NCI-H2081 treated with DMSO at 0.1 percent for 48 hours (cell line): ENCODE results near the gene SERPINA1.
"Not testable (repeated sequence)": the region's sequence is repeated elsewhere in the genome, so short reads cannot be mapped to it uniquely, and the experiment has no call there.

Experiments
- DNase-seq: peaks from one replicate; lab custom pipeline; 2025; lab: John Stamatoyannopoulos, UW

SERPINA1 gene

GRCh38 chr14:94346065-94346786 is 42.2 kb downstream of the SERPINA1 start:
- DNase-seq = not testable (repeated sequence)

- DNase-seq = no peak
Measured at GRCh38 chr14:94345344-94346064, 42.9 kb downstream of the SERPINA1 start.

DNA sequence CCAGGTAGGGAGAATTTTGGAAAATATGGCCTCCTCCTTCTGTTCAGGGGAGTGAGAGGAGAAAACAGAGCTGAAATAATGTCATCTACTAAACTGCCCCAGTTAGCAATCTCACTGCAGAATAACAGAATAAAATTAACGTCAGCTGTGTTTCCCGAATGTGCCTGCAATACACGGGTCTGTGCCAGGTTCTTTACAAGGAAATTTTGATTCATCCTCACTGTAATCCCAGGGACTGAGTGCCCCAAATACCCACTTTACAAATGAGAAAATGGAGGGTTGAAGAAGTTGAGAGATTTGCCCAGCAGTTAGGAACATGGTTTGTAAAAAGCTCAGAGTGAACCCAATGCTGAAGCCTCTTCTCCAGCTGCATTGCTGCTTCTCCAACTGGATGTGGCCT is 44.0 kb downstream of the SERPINA1 start:
- no peak for DNase-seq

DNA sequence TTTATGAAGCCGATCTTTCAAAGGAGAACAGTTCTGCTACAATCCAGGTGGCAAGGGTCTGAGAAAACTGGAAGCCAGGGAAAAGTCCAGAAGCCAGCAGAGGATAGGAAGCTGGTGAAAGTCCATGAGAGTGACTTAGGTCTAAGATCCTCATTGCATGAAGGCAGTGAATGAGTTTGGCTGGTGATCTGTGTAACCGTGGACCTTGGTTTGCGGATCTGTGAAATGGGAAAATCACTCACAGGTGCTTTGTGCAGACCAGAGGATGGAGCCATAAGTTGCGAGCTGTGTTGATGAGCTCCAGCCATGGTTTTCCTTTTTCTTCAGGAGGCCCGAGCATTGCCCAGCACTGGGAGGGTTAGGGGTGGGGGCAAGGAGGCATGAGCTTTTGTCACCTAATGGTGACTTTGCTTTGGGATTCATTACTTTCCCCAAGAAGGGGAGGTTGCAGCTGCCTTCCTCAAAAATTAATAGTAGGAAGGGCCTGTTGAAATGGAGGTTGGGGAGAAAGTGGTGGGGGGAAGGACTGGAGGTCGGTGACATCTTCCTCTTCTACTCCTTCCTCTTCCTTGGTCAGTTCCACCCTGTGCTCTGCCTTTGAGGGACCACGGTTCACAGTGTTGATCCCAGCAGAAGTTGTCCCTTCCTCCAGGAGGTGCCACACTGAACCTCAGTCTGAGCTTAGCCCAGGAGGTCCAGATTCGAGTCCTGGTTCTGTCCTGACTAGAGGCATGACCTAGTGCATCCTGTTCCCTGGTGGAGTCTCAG is 45.0 kb downstream of the SERPINA1 start:
- no peak for DNase-seq

DNA sequence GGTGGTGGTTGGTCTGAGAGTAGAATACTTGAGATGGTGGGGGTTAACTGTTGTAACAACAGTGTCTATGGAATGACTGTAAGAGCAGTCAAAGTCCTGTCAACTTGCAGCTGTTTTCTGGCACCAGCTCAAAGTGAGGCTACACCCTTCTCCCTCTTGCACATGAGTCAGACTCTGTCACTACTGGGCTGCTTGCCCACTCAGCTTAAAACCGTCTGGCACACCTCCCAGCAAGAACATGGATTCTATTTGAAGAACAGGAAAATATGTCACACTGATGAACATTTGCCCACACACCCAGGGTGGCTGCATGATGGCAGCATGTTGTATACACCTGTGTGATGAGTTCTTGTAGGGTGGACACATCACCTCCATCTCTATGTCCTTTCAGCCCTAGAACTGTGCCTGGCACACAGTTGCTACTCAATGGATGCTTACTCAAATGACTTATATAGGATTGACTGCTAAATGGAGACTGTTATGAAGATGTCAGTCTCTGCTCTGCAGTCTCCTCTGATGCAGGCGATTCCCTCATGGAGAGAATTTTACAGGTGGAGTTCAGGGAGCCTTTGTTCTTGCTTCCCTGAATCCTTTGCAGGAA is 46.0 kb downstream of the SERPINA1 start:
- DNase-seq = no peak

DNA sequence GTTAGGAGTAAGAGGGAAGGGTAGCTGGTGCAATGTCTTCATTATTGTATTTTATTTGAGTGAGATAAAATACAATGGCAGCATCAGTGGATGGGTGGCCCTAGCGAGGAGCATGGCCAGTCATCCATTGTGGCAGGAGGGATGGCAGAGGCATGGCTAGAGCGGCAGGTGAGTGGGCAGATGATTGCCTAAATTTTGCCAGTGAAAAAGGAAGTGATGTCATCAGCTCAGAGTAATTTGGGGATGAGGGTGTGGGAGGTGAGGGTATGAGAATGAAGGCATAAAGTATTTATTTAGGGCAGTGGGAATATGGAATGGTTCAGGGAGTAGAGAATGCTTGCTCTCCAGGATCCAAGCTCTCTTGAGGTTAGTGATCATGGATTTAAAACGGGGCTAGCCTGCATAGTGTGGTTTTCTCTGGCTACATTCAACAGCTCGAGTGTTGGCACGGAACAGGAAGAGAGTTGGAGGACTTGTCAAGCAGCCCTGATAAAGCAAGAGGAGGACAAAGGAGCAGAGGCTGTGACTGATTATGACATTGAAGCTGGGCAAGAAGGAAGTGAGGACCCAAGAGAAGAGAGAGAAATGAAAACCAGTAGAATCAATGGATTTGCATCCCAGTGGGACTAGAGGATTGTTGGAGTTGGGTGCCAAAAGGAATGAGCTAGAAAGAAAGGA is 46.6 kb downstream of the SERPINA1 start:
- no peak for DNase-seq

- DNase-seq = no peak
Measured at GRCh38 chr14:94340533-94340932, 47.9 kb downstream of the SERPINA1 start.

DNA sequence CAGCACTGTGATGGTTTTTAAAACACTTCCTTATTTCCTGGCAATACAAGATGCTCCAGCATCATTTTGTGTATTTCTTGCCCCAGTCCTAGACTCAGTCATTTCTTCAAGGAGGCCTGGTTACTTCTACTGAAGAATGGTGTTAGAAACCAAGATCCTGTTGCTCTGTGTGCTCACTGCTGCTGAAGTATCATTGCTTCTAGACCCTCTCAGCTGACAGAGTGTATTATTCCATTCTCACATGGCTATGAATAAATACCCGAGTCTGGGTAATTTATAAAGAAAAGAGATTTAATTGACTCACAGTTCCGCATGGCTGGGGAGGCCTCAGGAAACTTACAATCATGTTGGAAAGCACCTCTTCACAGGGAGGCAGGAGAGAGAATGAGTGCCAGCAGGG is 50.4 kb downstream of the SERPINA1 start:
- DNase-seq = no peak

- DNase-seq = no peak
Measured at GRCh38 chr14:94337274-94337673, 51.1 kb downstream of the SERPINA1 start.

DNA sequence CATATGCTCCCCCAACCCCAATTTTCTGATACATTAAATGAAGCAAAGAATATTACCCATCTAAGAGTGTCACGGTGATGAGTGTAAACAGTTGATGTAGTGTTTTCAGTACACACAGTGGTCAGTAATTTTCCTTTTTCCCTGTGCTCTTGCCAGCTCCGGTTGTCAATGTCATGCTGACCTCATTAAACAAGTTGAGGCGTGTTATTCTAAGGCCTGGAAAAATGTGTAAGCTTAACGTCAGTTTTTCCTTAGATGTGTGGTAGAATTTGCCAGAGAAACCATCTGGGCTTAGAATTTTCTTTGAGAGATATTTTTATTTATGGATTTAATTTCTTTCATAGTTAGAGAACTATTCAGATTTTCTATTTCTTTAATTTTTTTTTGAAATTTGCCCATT is 53.5 kb downstream of the SERPINA1 start:
- DNase-seq = no peak

GRCh38 chr14:94332587-94332986 is 55.8 kb downstream of the SERPINA1 start:
- no peak for DNase-seq

DNA sequence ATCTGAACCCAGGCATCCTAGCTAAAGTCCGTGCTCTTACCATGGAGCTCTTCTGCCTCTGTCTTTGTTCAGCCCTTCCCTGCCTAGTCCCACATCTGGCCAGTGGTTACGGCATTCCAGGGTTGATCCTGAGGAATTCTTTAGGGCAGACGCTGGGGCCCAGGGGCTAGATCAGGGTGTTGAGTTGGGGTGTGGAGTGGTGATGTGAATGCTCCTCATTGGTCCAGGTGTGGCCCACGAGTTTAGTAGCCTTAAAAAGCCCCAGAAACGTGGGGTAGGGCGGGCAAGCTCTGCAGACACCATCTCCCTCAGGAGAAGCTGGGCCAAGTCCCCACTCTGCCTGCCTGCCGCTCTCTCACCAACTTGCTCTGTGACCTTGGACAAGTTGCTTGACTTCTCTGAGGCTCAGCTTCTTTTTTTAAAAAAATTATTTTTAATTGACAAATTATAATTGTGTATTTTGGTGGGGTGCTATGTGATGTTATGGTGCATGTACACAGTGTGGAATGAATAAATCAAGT is 56.3 kb downstream of the SERPINA1 start:
- DNase-seq = no peak

DNA sequence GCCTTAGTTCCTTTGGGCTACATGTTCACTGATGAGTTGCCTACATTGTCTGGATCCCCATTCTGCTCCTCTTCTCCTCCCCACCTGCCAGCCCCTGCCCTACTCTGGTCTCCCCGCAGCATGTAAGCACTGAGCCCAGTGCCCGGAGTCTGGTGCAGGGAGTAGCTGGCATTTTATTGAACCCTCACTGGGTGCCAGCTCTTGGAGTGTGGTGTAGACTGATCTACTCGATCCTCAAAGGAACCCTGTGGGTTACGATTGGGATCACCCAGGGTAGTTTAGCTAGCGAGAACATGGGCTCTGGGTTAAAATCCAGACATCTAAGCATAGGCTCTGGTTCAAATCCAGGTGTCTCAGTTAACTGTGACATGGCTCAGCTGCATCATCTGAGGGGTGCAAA is 56.9 kb downstream of the SERPINA1 start:
- DNase-seq = no peak

DNA sequence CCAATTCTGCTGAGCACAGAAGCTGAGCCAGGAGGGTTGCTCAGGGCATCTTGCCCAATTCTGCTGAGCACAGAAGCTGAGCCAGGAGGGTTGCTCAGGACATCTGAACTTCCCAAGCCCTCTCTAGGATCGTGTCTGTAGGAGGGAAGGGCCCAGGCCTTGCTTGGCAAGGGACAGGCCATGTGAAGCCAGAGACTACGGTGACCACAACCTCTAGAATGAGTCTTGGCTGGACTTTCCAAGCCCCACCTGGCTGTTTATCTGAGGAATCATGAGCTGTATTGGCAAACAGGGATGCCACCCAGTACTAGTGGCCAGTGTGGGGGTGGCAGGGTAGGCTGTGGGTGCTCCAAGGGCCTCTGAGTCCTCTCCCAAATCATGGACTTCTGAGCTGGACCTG is 57.5 kb downstream of the SERPINA1 start:
- DNase-seq = no peak

- no peak for DNase-seq
Measured at GRCh38 chr14:94330432-94330831, 58.0 kb downstream of the SERPINA1 start.

DNA sequence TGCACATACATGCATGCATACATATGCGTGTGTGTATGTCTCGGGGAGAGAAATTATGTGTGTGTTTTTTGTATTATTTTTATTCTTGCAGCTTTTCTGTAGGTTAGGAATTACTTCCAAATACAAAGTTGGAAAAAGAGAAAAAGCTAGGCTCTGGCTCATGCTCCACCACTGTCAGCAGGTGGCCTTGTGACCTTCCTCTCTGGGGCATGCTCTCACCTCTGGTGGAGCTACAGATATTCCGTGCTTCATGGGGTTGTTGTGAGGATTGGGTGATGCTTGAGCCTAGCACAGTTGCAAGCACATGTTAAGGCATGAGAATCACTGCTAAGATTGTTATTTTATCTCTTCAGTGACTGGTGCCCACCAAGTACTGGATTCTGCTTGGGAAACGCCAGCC is 58.5 kb downstream of the SERPINA1 start:
- DNase-seq = no peak

- DNase-seq = no peak
Measured at GRCh38 chr14:94328196-94328595, 60.2 kb downstream of the SERPINA1 start.
